Nephron progenitor cell (in vitro differentiated cells): ENCODE data around the gene XDH.

Source experiments
- DNase-seq: peaks from one replicate; pipeline ENCODE4 v3.0.0; 2021
- H3K27ac Mint-ChIP-seq: 2 replicates; pipeline ENCODE4 v1.8.0; 2021; ENCODE audit warnings: mild to moderate bottlenecking, moderate library complexity, mixed read lengths
- H3K27me3 Mint-ChIP-seq: 2 replicates; pipeline ENCODE4 v1.8.0; 2021; ENCODE audit warnings: mild to moderate bottlenecking, low read depth, mixed read lengths; ENCODE audit not compliant: poor library complexity
- H3K36me3 Mint-ChIP-seq: 2 replicates; pipeline ENCODE4 v1.8.0; 2021; ENCODE audit warnings: low read depth, mixed read lengths
- H3K4me1 Mint-ChIP-seq: 2 replicates; pipeline ENCODE4 v1.8.0; 2021; ENCODE audit warnings: mixed read lengths
- H3K4me3 Mint-ChIP-seq: 2 replicates; pipeline ENCODE4 v1.8.0; 2021; ENCODE audit warnings: mild to moderate bottlenecking, moderate library complexity, mixed read lengths
- H3K9me3 Mint-ChIP-seq: 2 replicates; pipeline ENCODE4 v1.8.0; 2021; ENCODE audit warnings: mild to moderate bottlenecking, moderate library complexity, mixed read lengths
- CTCF ChIP-seq: fragments of 200-600 bp; sonication (generic); IDR thresholded peaks from 2 replicates; pipeline ENCODE4 v1.5.0; 2021; ENCODE audit warnings: antibody characterized with exemption

The XDH gene

GRCh38 chr2:31421634-31422033, 7.1 kb upstream of the XDH start:
- DNase-seq = no peak
- Mint-ChIP-seq H3K27me3 (peaks cover 3% of the 10 kb centered on the region), H3K4me3 (no peak overlapping the region), H3K9me3 (peaks cover 50% of the 10 kb centered on the region), H3K4me1 (no peaks in the 10 kb centered on the region), H3K27ac (no peak overlapping the region), H3K36me3 (no peaks in the 10 kb centered on the region)
- TF ChIP-seq CTCF = no peak

- H3K4me3 Mint-ChIP-seq = no peak overlapping the region
- peaks cover 2% of the 10 kb centered on the region for H3K27me3 Mint-ChIP-seq
- peaks cover 50% of the 10 kb centered on the region for H3K9me3 Mint-ChIP-seq
- no peaks in the 10 kb centered on the region for H3K4me1 Mint-ChIP-seq
- H3K36me3 Mint-ChIP-seq = no peaks in the 10 kb centered on the region
- TF ChIP-seq CTCF = no peak
- DNase-seq = no peak
- no peak overlapping the region for H3K27ac Mint-ChIP-seq
These were observed 6.4 kb upstream of the XDH start for GRCh38 chr2:31420936-31421335.

- no peak for TF ChIP-seq CTCF
- peaks cover 2% of the 10 kb centered on the region for H3K27me3 Mint-ChIP-seq
- no peak overlapping the region for H3K4me3 Mint-ChIP-seq
- no peak for DNase-seq
- H3K9me3 Mint-ChIP-seq = peaks cover 45% of the 10 kb centered on the region
- no peaks in the 10 kb centered on the region for H3K4me1 Mint-ChIP-seq
- no peaks in the 10 kb centered on the region for H3K36me3 Mint-ChIP-seq
- no peak overlapping the region for H3K27ac Mint-ChIP-seq
These were observed 4.8 kb upstream of the XDH start for GRCh38 chr2:31419386-31419785.

GRCh38 chr2:31415421-31415820, 879 bp upstream of the XDH start:
- H3K4me3 Mint-ChIP-seq = no peak overlapping the region
- H3K27me3 Mint-ChIP-seq = peaks cover 5% of the 10 kb centered on the region
- H3K27ac Mint-ChIP-seq = no peak overlapping the region

GRCh38 chr2:31413862-31414550, 536 bp downstream of the XDH start:
- no peak for TF ChIP-seq CTCF
- Mint-ChIP-seq H3K27me3 (peaks cover 5% of the 10 kb centered on the region), H3K36me3 (no peaks in the 10 kb centered on the region), H3K4me3 (no peak overlapping the region), H3K9me3 (peaks cover 15% of the 10 kb centered on the region), H3K27ac (no peak overlapping the region), H3K4me1 (no peaks in the 10 kb centered on the region)
- DNase-seq = no peak

More at GRCh38 chr2:31415421-31415820, 879 bp upstream of the XDH start:
- no peak for TF ChIP-seq CTCF
- Mint-ChIP-seq H3K36me3 (no peaks in the 10 kb centered on the region), H3K9me3 (peaks cover 29% of the 10 kb centered on the region), H3K4me1 (no peaks in the 10 kb centered on the region)
- no peak for DNase-seq

- Mint-ChIP-seq H3K27me3 (peaks cover 6% of the 10 kb centered on the region), H3K9me3 (peaks cover 5% of the 10 kb centered on the region)
These were observed 1.5 kb downstream of the XDH start for GRCh38 chr2:31413025-31413424.

More at GRCh38 chr2:31413025-31413424, 1.5 kb downstream of the XDH start:
- Mint-ChIP-seq H3K4me3 (no peak overlapping the region), H3K27ac (no peak overlapping the region), H3K4me1 (no peaks in the 10 kb centered on the region), H3K36me3 (no peaks in the 10 kb centered on the region)
- DNase-seq = no peak
- TF ChIP-seq CTCF = no peak
